MM.1S (cell line): ENCODE data around the gene GSN.

Experiments used
- DNase-seq: peaks from one replicate; pipeline ENCODE4 v3.0.0-alpha.2; 2015
- H2AFZ ChIP-seq: fragments of 300-600 bp; sonication (generic); 2 replicates; pipeline ENCODE4 v1.6.0; 2016; ENCODE audit warnings: antibody characterized with exemption, low read length
- H3F3A ChIP-seq: fragments of 300-600 bp; sonication (generic); 2 replicates; pipeline ENCODE4 v1.6.1; 2016; ENCODE audit warnings: mild to moderate bottlenecking, antibody characterized with exemption, low read length, moderate library complexity, mixed read lengths; ENCODE audit not compliant: insufficient read depth
- H3K27ac ChIP-seq: fragments of 300-600 bp; sonication (generic); 2 replicates; pipeline ENCODE4 v1.5.1; 2016; ENCODE audit warnings: mild to moderate bottlenecking, low read length
- H3K27me3 ChIP-seq: fragments of 300-600 bp; sonication (generic); replicated peaks from 2 replicates; pipeline ENCODE4 v1.6.0; 2016; ENCODE audit warnings: low read length; ENCODE audit not compliant: insufficient read depth
- H3K36me3 ChIP-seq: fragments of 300-600 bp; sonication (generic); replicated peaks from 2 replicates; pipeline ENCODE4 v1.6.1; 2016; ENCODE audit warnings: mild to moderate bottlenecking, low read length, mixed read lengths; ENCODE audit not compliant: insufficient read depth
- H3K4me1 ChIP-seq: fragments of 300-600 bp; sonication (generic); 2 replicates; pipeline ENCODE4 v1.6.1; 2016; ENCODE audit warnings: low read length, mixed read lengths
- H3K4me2 ChIP-seq: fragments of 300-600 bp; sonication (generic); 2 replicates; pipeline ENCODE4 v1.6.0; 2016; ENCODE audit warnings: low read depth, low read length
- H3K4me3 ChIP-seq: fragments of 300-600 bp; sonication (generic); 2 replicates; pipeline ENCODE4 v1.5.1; 2016; ENCODE audit warnings: low read length, mixed read lengths
- H3K79me2 ChIP-seq: fragments of 300-600 bp; sonication (generic); 2 replicates; pipeline ENCODE4 v1.6.1; 2016; ENCODE audit warnings: mixed run types, low read length, mixed read lengths
- H3K9ac ChIP-seq: fragments of 300-600 bp; sonication (generic); 2 replicates; pipeline ENCODE4 v1.6.1; 2016; ENCODE audit warnings: low read length, mixed read lengths
- H3K9me2 ChIP-seq: fragments of 300-600 bp; sonication (generic); replicated peaks from 2 replicates; pipeline ENCODE4 v1.6.1; 2016; ENCODE audit warnings: mild to moderate bottlenecking, low read length, mixed read lengths; ENCODE audit not compliant: insufficient read depth
- H3K9me3 ChIP-seq: fragments of 300-600 bp; sonication (generic); replicated peaks from 2 replicates; pipeline ENCODE4 v1.6.1; 2016; ENCODE audit warnings: mild to moderate bottlenecking, low read length, mixed read lengths; ENCODE audit not compliant: insufficient read depth
- H4K20me1 ChIP-seq: fragments of 300-600 bp; sonication (generic); 2 replicates; pipeline ENCODE4 v1.6.1; 2016; ENCODE audit warnings: mild to moderate bottlenecking, low read length, moderate library complexity, mixed read lengths; ENCODE audit not compliant: insufficient read depth
- EZH2 ChIP-seq: fragments of 300-600 bp; sonication (generic); optimal IDR thresholded peaks from 2 replicates; pipeline ENCODE3; 2017; ENCODE audit warnings: low read depth, mild to moderate bottlenecking, antibody characterized with exemption, low read length, mixed read lengths
- EZH2phosphoT487 ChIP-seq: fragments of 300-600 bp; sonication (generic); IDR thresholded peaks from 2 replicates; pipeline ENCODE4 v1.6.1; 2018; ENCODE audit warnings: antibody characterized with exemption, low read length
- TF ChIP-seq, protein P1 (sequence below): fragments of 300-600 bp; sonication (generic); IDR thresholded peaks from 2 replicates; pipeline ENCODE4 v1.5.1; 2016; ENCODE audit warnings: antibody characterized with exemption, low read length, mixed read lengths

Gene GSN

GRCh38 chr9:121268851-121269641 lies 1.1 kb downstream of the GSN start:
- Histone ChIP-seq H3K9me2 (no peaks in the 10 kb centered on the region), H3K27me3 (no peaks in the 10 kb centered on the region), H3K27ac (no peak overlapping the region), H3K4me3 (no peak overlapping the region; the same call in 1 of the 2 replicates), H3F3A (no peaks in the 10 kb centered on the region), H3K9ac (no peak overlapping the region), H2AFZ (peak overlapping the region; percentile 86; the same call in 1 of the 2 replicates), H3K36me3 (no peaks in the 10 kb centered on the region), H3K4me1 (no peaks in the 10 kb centered on the region; the same call in 1 of the 2 replicates), H3K79me2 (no peaks in the 10 kb centered on the region), H3K4me2 (peak overlapping the region; percentile 98; the same call in 1 of the 2 replicates), H3K9me3 (no peaks in the 10 kb centered on the region), H4K20me1 (no peaks in the 10 kb centered on the region)
- TF ChIP-seq, protein P1, sequence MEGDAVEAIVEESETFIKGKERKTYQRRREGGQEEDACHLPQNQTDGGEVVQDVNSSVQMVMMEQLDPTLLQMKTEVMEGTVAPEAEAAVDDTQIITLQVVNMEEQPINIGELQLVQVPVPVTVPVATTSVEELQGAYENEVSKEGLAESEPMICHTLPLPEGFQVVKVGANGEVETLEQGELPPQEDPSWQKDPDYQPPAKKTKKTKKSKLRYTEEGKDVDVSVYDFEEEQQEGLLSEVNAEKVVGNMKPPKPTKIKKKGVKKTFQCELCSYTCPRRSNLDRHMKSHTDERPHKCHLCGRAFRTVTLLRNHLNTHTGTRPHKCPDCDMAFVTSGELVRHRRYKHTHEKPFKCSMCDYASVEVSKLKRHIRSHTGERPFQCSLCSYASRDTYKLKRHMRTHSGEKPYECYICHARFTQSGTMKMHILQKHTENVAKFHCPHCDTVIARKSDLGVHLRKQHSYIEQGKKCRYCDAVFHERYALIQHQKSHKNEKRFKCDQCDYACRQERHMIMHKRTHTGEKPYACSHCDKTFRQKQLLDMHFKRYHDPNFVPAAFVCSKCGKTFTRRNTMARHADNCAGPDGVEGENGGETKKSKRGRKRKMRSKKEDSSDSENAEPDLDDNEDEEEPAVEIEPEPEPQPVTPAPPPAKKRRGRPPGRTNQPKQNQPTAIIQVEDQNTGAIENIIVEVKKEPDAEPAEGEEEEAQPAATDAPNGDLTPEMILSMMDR, result no peak
- no peak for TF ChIP-seq EZH2
- no peak for TF ChIP-seq EZH2phosphoT487
- no peak for DNase-seq

DNA sequence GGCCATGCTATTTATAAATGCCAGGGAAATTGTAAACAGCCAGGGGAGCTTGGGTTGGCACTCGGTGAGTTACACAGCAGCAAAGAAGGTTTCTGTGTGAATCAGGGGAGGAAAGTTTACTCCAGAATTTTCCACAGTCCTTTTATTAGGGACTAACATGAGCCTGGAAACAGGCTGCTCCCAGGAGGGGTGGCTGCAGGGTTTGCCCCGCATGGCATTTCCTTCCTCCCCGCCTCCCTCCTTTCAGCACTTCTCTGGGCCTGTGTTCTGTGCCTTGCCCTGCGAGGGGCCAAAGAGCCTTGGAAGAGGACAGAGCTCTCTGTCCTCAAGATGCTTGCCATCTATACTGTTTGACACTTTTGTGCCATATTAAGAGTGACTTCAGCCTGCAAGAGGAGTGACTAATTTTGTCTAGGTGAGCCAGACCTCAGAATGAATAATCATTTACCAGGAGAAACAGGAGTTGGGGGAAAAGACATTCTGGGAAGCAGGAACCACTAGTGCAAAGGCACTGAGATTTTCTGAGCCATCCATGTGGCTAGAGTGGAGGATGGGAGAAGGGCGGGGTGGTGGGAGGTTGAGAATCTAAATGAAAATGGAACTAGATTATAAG lies 1.8 kb downstream of the GSN start:
- no peak for DNase-seq
- H2AFZ ChIP-seq, result no peak overlapping the region
- H3K9me3 ChIP-seq, result no peaks in the 10 kb centered on the region
- H3F3A ChIP-seq, result no peaks in the 10 kb centered on the region
- H3K27ac ChIP-seq, result no peak overlapping the region
- H3K36me3 ChIP-seq, result no peaks in the 10 kb centered on the region
- no peak overlapping the region for H3K4me3 ChIP-seq
- no peak overlapping the region for H3K4me2 ChIP-seq
- H3K79me2 ChIP-seq, result no peaks in the 10 kb centered on the region
- no peak overlapping the region for H3K9ac ChIP-seq
- TF ChIP-seq, protein P1, result no peak
- TF ChIP-seq EZH2 (no peak), EZH2phosphoT487 (no peak)
- H4K20me1 ChIP-seq, result no peaks in the 10 kb centered on the region
- H3K27me3 ChIP-seq, result no peaks in the 10 kb centered on the region
- no peaks in the 10 kb centered on the region for H3K9me2 ChIP-seq
- no peaks in the 10 kb centered on the region; the same call in 1 of the 2 replicates for H3K4me1 ChIP-seq

DNA sequence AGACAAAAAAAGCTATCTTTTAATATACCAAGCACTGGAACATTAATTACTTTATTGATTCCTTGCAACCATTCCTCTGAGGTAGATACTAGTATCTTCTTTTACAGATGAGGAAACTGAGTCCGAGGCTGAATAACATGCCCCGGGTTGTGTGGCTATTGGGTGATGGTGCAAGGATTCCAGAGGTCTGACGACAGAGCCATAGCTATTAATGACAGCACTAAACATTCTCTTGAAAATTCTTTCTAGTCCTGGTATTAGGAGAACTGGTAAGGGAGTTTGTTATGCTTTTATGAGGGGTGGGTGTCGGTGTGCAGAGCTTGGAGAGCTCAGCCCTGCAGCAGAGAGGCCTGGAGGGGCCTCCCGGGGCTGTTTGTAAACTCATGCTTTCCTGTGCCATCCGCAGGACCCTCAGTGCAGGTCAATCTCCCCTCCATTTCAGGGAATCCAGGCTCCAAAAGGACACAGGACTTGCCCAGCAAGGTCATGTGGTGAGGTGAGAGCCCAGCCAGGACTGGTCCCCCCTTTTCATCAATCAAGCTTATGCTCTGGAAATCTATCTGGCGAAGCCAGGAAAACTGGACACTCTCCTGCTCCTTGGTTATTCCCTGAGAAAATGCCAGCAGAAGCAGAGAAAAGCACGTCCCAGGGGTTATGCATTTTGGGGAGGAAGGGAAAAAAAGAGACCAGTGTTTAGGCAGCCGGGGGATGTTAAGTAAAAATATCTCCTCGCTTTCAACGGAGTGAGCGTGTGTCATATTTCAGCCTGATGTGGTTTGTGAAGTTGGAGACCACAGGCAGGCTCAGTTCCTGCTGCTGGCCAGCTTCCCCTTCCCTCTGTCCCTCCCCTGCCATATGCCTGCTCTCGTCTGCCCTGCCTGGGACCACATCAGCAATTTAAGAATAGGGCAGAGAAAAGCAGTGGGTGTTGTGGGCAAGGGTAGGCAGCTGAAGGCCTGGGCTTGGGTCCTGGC lies 3.7 kb downstream of the GSN start:
- Histone ChIP-seq H4K20me1 (no peaks in the 10 kb centered on the region), H3K4me2 (no peak overlapping the region), H3K9ac (no peak overlapping the region), H3K9me3 (no peaks in the 10 kb centered on the region), H3K27me3 (no peaks in the 10 kb centered on the region), H3K27ac (no peak overlapping the region), H3F3A (no peaks in the 10 kb centered on the region), H2AFZ (no peak overlapping the region), H3K9me2 (no peaks in the 10 kb centered on the region), H3K4me3 (no peak overlapping the region), H3K4me1 (no peaks in the 10 kb centered on the region; the same call in 1 of the 2 replicates), H3K36me3 (no peaks in the 10 kb centered on the region), H3K79me2 (no peaks in the 10 kb centered on the region)
- no peak for DNase-seq
- TF ChIP-seq EZH2phosphoT487 (no peak), EZH2 (no peak)
- TF ChIP-seq, protein P1, result no peak
